WI38 (cell line): ENCODE results near the gene CREBZF.

Experiments used
- H3K4me3 ChIP-seq: 2 replicates; pipeline ENCODE4 v1.5.1; 2011; ENCODE audit warnings: low read depth, mild to moderate bottlenecking, control low read depth, low read length
- TF ChIP-seq, protein P1 (sequence below): IDR thresholded peaks from 2 replicates; pipeline ENCODE4 v1.5.1; 2012; ENCODE audit warnings: low read depth, mild to moderate bottlenecking, control low read depth, low read length

Gene CREBZF

DNA sequence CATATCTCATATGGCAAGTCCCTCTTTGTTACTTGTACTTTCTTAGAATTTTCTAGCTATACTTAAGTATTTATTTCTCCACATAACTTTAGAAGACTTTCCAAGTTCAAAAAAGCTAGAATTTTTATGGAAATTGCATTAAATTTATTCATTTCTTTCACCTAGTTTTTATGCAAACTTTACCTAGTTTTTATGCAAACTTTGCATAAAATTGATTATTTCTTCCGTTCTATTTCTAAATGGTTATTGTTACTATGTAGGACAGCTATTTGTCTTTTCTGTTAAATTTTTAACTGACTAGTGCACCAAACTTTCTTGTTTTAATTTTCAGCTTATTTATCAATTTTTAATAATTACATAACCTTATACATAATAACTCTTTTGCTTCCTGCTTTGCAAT is 3.2 kb upstream of the CREBZF start:
- TF ChIP-seq, protein P1, sequence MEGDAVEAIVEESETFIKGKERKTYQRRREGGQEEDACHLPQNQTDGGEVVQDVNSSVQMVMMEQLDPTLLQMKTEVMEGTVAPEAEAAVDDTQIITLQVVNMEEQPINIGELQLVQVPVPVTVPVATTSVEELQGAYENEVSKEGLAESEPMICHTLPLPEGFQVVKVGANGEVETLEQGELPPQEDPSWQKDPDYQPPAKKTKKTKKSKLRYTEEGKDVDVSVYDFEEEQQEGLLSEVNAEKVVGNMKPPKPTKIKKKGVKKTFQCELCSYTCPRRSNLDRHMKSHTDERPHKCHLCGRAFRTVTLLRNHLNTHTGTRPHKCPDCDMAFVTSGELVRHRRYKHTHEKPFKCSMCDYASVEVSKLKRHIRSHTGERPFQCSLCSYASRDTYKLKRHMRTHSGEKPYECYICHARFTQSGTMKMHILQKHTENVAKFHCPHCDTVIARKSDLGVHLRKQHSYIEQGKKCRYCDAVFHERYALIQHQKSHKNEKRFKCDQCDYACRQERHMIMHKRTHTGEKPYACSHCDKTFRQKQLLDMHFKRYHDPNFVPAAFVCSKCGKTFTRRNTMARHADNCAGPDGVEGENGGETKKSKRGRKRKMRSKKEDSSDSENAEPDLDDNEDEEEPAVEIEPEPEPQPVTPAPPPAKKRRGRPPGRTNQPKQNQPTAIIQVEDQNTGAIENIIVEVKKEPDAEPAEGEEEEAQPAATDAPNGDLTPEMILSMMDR, result no peak
- no peak overlapping the region for H3K4me3 ChIP-seq

DNA sequence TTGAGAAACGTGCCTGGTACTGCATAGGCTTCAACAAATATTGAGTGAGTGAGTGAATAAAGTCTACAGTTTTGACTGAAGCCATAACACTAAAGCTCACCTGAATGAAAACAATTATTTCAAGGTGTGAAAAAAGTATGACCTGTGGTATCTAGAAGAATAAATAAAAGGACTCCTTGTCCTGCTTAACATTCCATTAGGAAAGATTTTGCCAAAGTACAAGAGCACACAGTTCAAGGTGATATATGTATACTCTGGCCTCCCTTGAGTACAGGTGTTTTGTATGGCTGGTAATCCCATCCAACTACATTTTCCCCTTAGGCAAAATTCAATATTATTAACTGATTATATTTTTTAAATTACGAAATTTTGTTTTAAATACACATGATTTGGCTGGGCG is 1.8 kb upstream of the CREBZF start:
- H3K4me3 ChIP-seq, result no peak overlapping the region
- TF ChIP-seq, protein P1, result no peak

DNA sequence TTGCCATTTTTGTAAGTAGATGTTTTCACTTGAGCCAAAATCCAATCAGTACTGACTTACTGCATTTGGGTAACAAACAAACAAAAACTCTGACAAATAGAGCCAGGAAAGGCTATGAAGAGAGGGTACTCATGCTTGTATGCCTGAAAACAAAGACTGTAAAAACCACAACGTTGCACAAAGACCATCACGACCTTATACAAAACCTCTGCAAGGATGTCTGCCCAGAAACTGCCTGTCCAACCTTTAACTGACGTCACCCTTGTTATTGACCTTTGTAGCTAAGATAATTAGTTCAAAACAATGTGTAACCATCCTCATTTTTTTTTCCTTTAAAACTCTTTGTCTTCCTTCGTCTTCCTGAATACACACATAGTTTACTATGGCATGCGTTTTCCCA is 804 bp upstream of the CREBZF start:
- TF ChIP-seq, protein P1, result no peak
- H3K4me3 ChIP-seq, result no peak overlapping the region

DNA sequence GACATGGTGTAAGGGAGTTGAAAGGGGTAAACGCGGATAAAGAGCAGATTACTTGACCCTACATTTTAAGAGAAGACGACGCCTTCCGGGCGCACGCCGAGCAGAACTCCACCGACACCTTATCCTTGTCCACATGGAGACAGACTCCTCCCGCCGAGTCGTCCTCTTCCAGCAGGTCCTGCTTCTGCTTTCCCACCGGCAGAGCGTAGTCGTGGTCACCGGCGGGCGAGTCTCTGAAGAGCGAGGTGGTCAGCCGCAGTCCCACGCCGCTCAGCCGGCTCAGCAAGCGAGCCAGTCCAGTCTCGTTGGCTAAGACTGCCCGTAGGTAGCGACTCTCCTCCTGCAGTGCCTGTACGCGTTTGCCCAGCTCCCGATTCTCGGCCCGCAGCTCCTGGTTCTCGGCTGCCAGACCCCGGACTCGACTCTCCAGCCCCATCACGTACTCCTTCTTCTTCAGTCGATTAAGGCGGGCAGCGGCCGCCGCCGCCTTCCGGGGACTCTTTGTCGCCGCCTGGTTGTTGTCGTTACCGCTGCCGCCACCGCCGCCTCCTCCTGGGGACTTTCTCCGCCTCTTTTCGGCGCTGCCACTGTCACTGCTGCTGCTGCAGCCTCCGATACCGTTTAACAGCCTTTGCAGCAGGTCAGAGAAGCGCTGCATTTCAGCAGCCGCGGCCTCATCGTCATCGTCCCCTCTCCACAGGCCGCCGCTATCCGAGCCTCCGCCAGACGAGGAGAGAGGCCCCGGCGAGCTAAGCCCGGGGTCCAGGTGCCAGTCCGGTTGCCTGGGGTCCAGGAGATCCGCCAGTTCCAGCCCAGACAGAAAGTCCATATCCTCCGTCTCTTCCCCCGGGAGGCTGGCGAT is 945 bp downstream of the CREBZF start:
- TF ChIP-seq, protein P1, result no peak
- H3K4me3 ChIP-seq, result peak overlapping the region; percentile 84

DNA sequence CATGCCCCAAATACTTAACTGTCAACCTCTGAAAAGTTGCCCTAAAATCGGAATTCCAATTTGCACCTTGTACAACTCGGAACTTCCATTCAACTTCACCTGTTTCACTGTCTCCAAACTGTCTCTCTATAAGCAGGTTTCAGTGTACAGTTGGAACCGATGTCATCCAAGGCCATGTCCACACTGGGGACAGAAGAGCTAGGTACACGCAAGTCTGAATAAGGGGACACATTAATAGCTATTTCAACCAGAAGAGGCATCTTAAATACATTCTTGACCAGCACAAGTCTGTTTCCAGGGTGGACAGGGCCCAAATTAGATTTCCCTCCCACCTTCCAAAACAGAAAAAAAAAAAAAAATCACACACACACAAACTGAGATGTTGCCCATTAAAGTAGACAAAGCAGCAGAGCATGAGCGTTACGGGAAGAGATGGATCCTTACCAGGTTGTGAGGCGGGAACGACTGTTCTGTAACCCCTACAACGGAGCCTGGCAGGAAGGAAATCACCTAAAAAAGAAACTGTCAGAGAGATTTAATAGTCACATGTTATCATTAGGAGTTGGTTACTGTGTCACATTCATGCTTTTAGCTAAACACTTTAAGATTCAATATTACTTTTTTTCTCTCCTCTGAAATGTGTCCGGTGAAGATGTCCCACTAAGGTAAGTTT is 1.7 kb downstream of the CREBZF start:
- TF ChIP-seq, protein P1, result no peak
- peak overlapping the region; percentile 84 for H3K4me3 ChIP-seq

DNA sequence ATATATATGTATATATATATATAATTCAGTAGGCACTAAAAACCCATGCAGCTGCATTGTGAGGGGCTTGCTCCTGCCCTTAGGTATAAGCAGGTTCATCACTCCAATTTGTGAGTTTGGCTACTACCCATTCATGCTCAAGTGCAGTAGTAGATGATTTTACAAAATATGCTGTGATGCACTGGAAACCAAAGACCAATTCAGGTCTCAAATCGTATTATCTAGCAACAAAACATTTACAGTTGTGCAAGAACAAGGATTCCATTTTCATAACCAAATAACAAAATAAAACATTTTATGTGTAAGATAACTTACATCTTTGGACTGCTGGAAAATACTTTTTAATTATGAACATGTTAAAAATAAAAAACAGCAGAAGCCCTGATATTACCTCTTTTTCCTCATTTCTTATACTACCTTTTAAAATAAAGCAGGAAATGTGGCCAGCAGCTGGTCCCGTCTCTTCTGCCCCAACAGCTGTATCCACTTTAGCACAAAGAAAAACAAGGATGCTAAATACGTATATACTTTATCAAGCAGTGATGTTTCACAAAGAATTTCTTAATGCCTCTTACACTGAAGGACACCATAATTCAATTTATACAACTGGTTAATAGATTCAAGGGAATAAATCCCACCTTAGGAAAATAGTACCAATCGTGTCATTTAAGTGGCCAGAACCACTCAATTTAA is 2.8 kb downstream of the CREBZF start:
- TF ChIP-seq, protein P1, result no peak
- peak overlapping the region; percentile 84 for H3K4me3 ChIP-seq
